ENCODE measurements around the gene ANKRD6. TPM values are rescaled to one million over a fixed set of nuclear protein-coding genes. Genes with fewer than 3 reads are reported as not detected.

The ANKRD6 gene
- total and polyA plus RNA-seq, 2 donors: 10.6 to 12.3 TPM

- Histone ChIP-seq H3K36me3 (ENCODE audit: control insufficient read depth in 2 of 2, insufficient read depth in 2 of 2, low read length in 1 of 2) (no peaks in the 10 kb centered on the region), H3K27me3 (ENCODE audit: control insufficient read depth in 2 of 2, insufficient read depth in 1 of 2, low read length in 1 of 2) (no peaks in the 10 kb centered on the region), H3K4me1 (ENCODE audit: control insufficient read depth in 2 of 2, insufficient read depth in 2 of 2, low read length in 2 of 2) (no peaks in the 10 kb centered on the region), H3K4me3 (ENCODE audit: low read length in 2 of 2) (no peak overlapping the region), H3K9me3 (ENCODE audit: control insufficient read depth in 2 of 2, insufficient read depth in 1 of 2, low read length in 1 of 2) (no peaks in the 10 kb centered on the region), H3K27ac (ENCODE audit: low read depth in 1 of 2, low read length in 1 of 2) (no peak overlapping the region)
- no peak for DNase-seq (ENCODE audit: low read depth in 6 of 9, low spot score in 9 of 9)
- WGBS: 90% methylated on average over 4 of the region's 4 CpGs
These were observed 38.4 kb downstream of the ANKRD6 start for GRCh38 chr6:89471287-89471867.

DNA sequence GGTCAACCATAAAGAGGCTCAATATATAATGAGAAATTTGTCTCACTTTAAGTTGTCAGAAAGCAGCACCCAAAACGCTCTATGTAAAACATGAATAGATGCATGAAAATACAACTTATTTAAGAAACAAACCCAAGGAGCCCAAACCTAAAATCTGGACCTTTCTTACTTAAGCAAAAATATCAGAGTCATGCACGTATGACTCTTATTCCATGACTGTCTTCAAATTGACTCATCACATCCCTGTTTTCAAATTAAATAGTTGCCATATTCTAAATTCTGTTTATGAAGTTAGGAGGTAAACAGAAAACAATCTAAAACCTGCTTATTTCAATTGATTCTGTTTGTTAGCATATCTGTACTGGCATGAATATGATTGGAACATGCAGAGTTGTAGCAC is 42.1 kb downstream of the ANKRD6 start:
- whole genome bisulfite sequencing: 91% methylated on average over 2 of the region's 2 CpGs
- no peak for DNase-seq (ENCODE audit: low read depth in 6 of 9, low spot score in 9 of 9)
- no peaks in the 10 kb centered on the region for H3K27me3 ChIP-seq (ENCODE audit: control insufficient read depth in 2 of 2, insufficient read depth in 1 of 2, low read length in 1 of 2)
- H3K9me3 ChIP-seq (ENCODE audit: control insufficient read depth in 2 of 2, insufficient read depth in 1 of 2, low read length in 1 of 2): no peaks in the 10 kb centered on the region
- no peaks in the 10 kb centered on the region for H3K36me3 ChIP-seq (ENCODE audit: control insufficient read depth in 2 of 2, insufficient read depth in 2 of 2, low read length in 1 of 2)
- H3K4me1 ChIP-seq (ENCODE audit: control insufficient read depth in 2 of 2, insufficient read depth in 2 of 2, low read length in 2 of 2): no peaks in the 10 kb centered on the region
- H3K27ac ChIP-seq (ENCODE audit: low read depth in 1 of 2, low read length in 1 of 2): no peak overlapping the region
- no peak overlapping the region for H3K4me3 ChIP-seq (ENCODE audit: low read length in 2 of 2)

GRCh38 chr6:89475634-89476033 is 42.7 kb downstream of the ANKRD6 start:
- no peak overlapping the region for H3K27ac ChIP-seq (ENCODE audit: low read depth in 1 of 2, low read length in 1 of 2)
- H3K9me3 ChIP-seq (ENCODE audit: control insufficient read depth in 2 of 2, insufficient read depth in 1 of 2, low read length in 1 of 2): no peaks in the 10 kb centered on the region
- H3K36me3 ChIP-seq (ENCODE audit: control insufficient read depth in 2 of 2, insufficient read depth in 2 of 2, low read length in 1 of 2): no peaks in the 10 kb centered on the region
- no peaks in the 10 kb centered on the region for H3K4me1 ChIP-seq (ENCODE audit: control insufficient read depth in 2 of 2, insufficient read depth in 2 of 2, low read length in 2 of 2)
- peak in 1 of 9 donors; percentile 28 for DNase-seq (ENCODE audit: low read depth in 6 of 9, low spot score in 9 of 9)
- H3K4me3 ChIP-seq (ENCODE audit: low read length in 2 of 2): no peak overlapping the region
- no peaks in the 10 kb centered on the region for H3K27me3 ChIP-seq (ENCODE audit: control insufficient read depth in 2 of 2, insufficient read depth in 1 of 2, low read length in 1 of 2)

GRCh38 chr6:89479897-89480296 is 46.9 kb downstream of the ANKRD6 start:
- no peak for DNase-seq (ENCODE audit: low read depth in 6 of 9, low spot score in 9 of 9)
- no peaks in the 10 kb centered on the region for H3K4me1 ChIP-seq (ENCODE audit: control insufficient read depth in 2 of 2, insufficient read depth in 2 of 2, low read length in 2 of 2)
- 73% methylated on average over 2 of the region's 2 CpGs for WGBS
- H3K4me3 ChIP-seq (ENCODE audit: low read length in 2 of 2): no peak overlapping the region
- H3K9me3 ChIP-seq (ENCODE audit: control insufficient read depth in 2 of 2, insufficient read depth in 1 of 2, low read length in 1 of 2): no peaks in the 10 kb centered on the region
- H3K27ac ChIP-seq (ENCODE audit: low read depth in 1 of 2, low read length in 1 of 2): no peak overlapping the region
- H3K27me3 ChIP-seq (ENCODE audit: control insufficient read depth in 2 of 2, insufficient read depth in 1 of 2, low read length in 1 of 2): no peaks in the 10 kb centered on the region
- no peaks in the 10 kb centered on the region for H3K36me3 ChIP-seq (ENCODE audit: control insufficient read depth in 2 of 2, insufficient read depth in 2 of 2, low read length in 1 of 2)

DNA sequence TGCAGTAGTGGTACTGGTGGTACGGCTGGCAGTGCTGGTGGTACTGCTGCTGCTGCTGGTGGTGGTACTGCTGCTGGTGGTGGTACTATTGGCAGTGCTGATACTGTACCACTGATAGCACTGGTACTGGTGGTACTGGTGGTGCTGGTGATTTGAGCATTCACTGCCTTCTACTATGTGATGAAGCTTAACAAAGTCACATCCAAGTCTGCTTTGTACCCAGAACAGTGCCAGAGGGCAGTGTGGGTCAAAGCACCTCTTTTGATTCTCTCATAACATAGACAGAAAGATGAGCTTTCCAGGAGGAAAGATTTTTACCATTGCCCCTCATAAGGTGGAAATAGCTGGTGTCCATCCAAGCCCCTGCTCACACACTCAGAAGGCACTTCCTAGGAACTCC is 48.7 kb downstream of the ANKRD6 start:
- no peaks in the 10 kb centered on the region for H3K9me3 ChIP-seq (ENCODE audit: control insufficient read depth in 2 of 2, insufficient read depth in 1 of 2, low read length in 1 of 2)
- DNase-seq (ENCODE audit: low read depth in 6 of 9, low spot score in 9 of 9): no peak
- H3K27ac ChIP-seq (ENCODE audit: low read depth in 1 of 2, low read length in 1 of 2): no peak overlapping the region
- no peaks in the 10 kb centered on the region for H3K4me1 ChIP-seq (ENCODE audit: control insufficient read depth in 2 of 2, insufficient read depth in 2 of 2, low read length in 2 of 2)
- H3K36me3 ChIP-seq (ENCODE audit: control insufficient read depth in 2 of 2, insufficient read depth in 2 of 2, low read length in 1 of 2): no peaks in the 10 kb centered on the region
- 98% methylated on average over 1 of the region's 1 CpG for WGBS
- H3K27me3 ChIP-seq (ENCODE audit: control insufficient read depth in 2 of 2, insufficient read depth in 1 of 2, low read length in 1 of 2): no peaks in the 10 kb centered on the region
- H3K4me3 ChIP-seq (ENCODE audit: low read length in 2 of 2): no peak overlapping the region

DNA sequence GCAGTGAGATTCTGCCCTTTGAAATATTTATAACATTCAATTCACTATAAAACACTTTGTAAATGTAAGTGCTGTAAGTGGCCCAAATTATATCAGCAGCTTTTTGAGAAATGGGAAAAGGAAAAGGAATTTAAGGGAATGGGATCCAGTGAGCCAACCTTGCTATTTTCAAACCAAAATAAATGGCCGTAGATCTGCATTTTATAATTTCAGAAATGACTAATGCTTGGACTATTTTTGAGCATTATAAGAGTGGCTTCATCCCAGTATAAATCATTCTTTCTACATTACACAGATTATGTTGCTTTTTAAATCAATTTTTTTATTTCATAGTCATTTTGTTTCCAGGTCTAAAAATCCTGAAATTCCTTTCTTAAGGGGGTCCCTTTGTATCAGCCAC is 49.2 kb downstream of the ANKRD6 start:
- WGBS: 93% methylated on average over 1 of the region's 1 CpG
- no peak for DNase-seq (ENCODE audit: low read depth in 6 of 9, low spot score in 9 of 9)
- Histone ChIP-seq H3K27ac (ENCODE audit: low read depth in 1 of 2, low read length in 1 of 2) (no peak overlapping the region), H3K4me1 (ENCODE audit: control insufficient read depth in 2 of 2, insufficient read depth in 2 of 2, low read length in 2 of 2) (no peaks in the 10 kb centered on the region), H3K36me3 (ENCODE audit: control insufficient read depth in 2 of 2, insufficient read depth in 2 of 2, low read length in 1 of 2) (no peaks in the 10 kb centered on the region), H3K4me3 (ENCODE audit: low read length in 2 of 2) (no peak overlapping the region), H3K9me3 (ENCODE audit: control insufficient read depth in 2 of 2, insufficient read depth in 1 of 2, low read length in 1 of 2) (no peaks in the 10 kb centered on the region), H3K27me3 (ENCODE audit: control insufficient read depth in 2 of 2, insufficient read depth in 1 of 2, low read length in 1 of 2) (no peaks in the 10 kb centered on the region)

GRCh38 chr6:89483111-89483720 is 50.3 kb downstream of the ANKRD6 start:
- no peaks in the 10 kb centered on the region for H3K36me3 ChIP-seq (ENCODE audit: control insufficient read depth in 2 of 2, insufficient read depth in 2 of 2, low read length in 1 of 2)
- H3K27me3 ChIP-seq (ENCODE audit: control insufficient read depth in 2 of 2, insufficient read depth in 1 of 2, low read length in 1 of 2): no peaks in the 10 kb centered on the region
- H3K9me3 ChIP-seq (ENCODE audit: control insufficient read depth in 2 of 2, insufficient read depth in 1 of 2, low read length in 1 of 2): no peaks in the 10 kb centered on the region
- no peaks in the 10 kb centered on the region for H3K4me1 ChIP-seq (ENCODE audit: control insufficient read depth in 2 of 2, insufficient read depth in 2 of 2, low read length in 2 of 2)
- peak overlapping the region in 1 of 2 donors; percentile 18 for H3K27ac ChIP-seq (ENCODE audit: low read depth in 1 of 2, low read length in 1 of 2)
- no peak for DNase-seq (ENCODE audit: low read depth in 6 of 9, low spot score in 9 of 9)
- 93% methylated on average over 7 of the region's 7 CpGs for WGBS
- no peak overlapping the region for H3K4me3 ChIP-seq (ENCODE audit: low read length in 2 of 2)

DNA sequence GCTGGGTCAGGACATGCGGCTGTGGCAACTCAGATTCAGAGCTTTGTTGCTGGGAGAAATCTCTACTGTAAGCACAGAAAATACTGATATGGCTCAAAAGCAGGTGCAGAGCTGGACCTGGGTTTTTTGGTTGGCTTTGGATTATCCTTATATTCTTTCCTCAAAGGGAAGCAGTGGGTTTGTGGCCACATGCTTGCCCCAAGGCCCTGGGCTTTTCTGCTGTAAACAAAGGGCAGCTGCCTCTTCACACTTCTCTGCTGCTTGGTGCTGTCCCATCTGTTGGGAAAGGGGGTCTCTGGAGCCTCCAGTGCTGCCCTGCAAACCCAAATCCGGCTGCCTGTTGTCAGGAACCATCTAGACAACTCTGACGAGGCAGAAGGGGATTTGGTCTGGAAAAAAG is 52.4 kb downstream of the ANKRD6 start:
- DNase-seq (ENCODE audit: low read depth in 6 of 9, low spot score in 9 of 9): no peak
- Histone ChIP-seq H3K9me3 (ENCODE audit: control insufficient read depth in 2 of 2, insufficient read depth in 1 of 2, low read length in 1 of 2) (no peaks in the 10 kb centered on the region), H3K4me1 (ENCODE audit: control insufficient read depth in 2 of 2, insufficient read depth in 2 of 2, low read length in 2 of 2) (no peaks in the 10 kb centered on the region), H3K27ac (ENCODE audit: low read depth in 1 of 2, low read length in 1 of 2) (no peak overlapping the region), H3K4me3 (ENCODE audit: low read length in 2 of 2) (no peak overlapping the region), H3K36me3 (ENCODE audit: control insufficient read depth in 2 of 2, insufficient read depth in 2 of 2, low read length in 1 of 2) (no peaks in the 10 kb centered on the region), H3K27me3 (ENCODE audit: control insufficient read depth in 2 of 2, insufficient read depth in 1 of 2, low read length in 1 of 2) (no peaks in the 10 kb centered on the region)
- 97% methylated on average over 3 of the region's 3 CpGs for WGBS

DNA sequence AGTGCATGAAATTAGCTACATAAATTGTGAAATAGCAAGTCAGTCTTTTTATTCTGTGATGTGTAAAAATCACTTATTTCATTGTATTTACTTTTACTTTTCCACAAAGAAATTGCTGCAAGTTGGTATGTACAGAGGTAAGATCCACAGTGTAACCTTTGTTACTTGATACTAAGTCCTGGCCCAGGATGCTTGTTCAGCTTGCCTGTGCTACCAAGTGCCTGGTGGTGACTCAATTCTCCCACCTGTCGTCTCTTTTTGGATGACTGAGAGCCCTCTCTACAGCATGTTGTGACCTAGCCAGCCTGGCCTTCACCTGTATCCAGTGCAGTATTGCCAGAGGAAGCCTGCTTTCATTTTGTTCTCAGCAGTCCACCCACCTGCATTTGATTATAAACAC is 54.9 kb downstream of the ANKRD6 start:
- Histone ChIP-seq H3K9me3 (ENCODE audit: control insufficient read depth in 2 of 2, insufficient read depth in 1 of 2, low read length in 1 of 2) (no peaks in the 10 kb centered on the region), H3K27ac (ENCODE audit: low read depth in 1 of 2, low read length in 1 of 2) (no peak overlapping the region), H3K27me3 (ENCODE audit: control insufficient read depth in 2 of 2, insufficient read depth in 1 of 2, low read length in 1 of 2) (no peaks in the 10 kb centered on the region), H3K36me3 (ENCODE audit: control insufficient read depth in 2 of 2, insufficient read depth in 2 of 2, low read length in 1 of 2) (no peaks in the 10 kb centered on the region), H3K4me3 (ENCODE audit: low read length in 2 of 2) (no peak overlapping the region), H3K4me1 (ENCODE audit: control insufficient read depth in 2 of 2, insufficient read depth in 2 of 2, low read length in 2 of 2) (no peaks in the 10 kb centered on the region)
- WGBS: 94% methylated on average over 1 of the region's 1 CpG
- DNase-seq (ENCODE audit: low read depth in 6 of 9, low spot score in 9 of 9): no peak

All from thymus (tissue), 11 donors.